WERI-Rb-1 (cell line): ENCODE measurements around the gene IDH3A.

ENCODE experiments used
- DNase-seq: peaks from one replicate; pipeline ENCODE4 v3.0.0-alpha.2; 2020
- H3K27ac ChIP-seq: fragments of 250-450 bp; sonication (Bioruptor Pico); 2 replicates; pipeline ENCODE4 v1.5.1; 2020; ENCODE audit warnings: mild to moderate bottlenecking, moderate library complexity
- H3K27me3 ChIP-seq: fragments of 250-450 bp; sonication (Bioruptor Pico); 2 replicates; pipeline ENCODE4 v1.5.1; 2021; ENCODE audit warnings: mild to moderate bottlenecking, low read depth, moderate library complexity; ENCODE audit not compliant: insufficient read depth, severe bottlenecking
- H3K36me3 ChIP-seq: fragments of 250-450 bp; sonication (Bioruptor Pico); 2 replicates; pipeline ENCODE4 v1.5.1; 2020; ENCODE audit warnings: mild to moderate bottlenecking, moderate library complexity
- H3K4me3 ChIP-seq: 2 replicates; pipeline ENCODE4 v1.5.1; 2011; ENCODE audit warnings: low read depth, mild to moderate bottlenecking, control low read depth, low read length
- H3K9me3 ChIP-seq: fragments of 250-450 bp; sonication (Bioruptor Pico); 2 replicates; pipeline ENCODE4 v1.5.1; 2021; ENCODE audit warnings: mild to moderate bottlenecking, moderate library complexity; ENCODE audit not compliant: severe bottlenecking
- TF ChIP-seq, protein P1 (sequence below): IDR thresholded peaks from 2 replicates; pipeline ENCODE4 v1.5.1; 2011; ENCODE audit warnings: low read depth, mild to moderate bottlenecking, control low read depth, inconsistent platforms, low read length

The IDH3A gene

DNA sequence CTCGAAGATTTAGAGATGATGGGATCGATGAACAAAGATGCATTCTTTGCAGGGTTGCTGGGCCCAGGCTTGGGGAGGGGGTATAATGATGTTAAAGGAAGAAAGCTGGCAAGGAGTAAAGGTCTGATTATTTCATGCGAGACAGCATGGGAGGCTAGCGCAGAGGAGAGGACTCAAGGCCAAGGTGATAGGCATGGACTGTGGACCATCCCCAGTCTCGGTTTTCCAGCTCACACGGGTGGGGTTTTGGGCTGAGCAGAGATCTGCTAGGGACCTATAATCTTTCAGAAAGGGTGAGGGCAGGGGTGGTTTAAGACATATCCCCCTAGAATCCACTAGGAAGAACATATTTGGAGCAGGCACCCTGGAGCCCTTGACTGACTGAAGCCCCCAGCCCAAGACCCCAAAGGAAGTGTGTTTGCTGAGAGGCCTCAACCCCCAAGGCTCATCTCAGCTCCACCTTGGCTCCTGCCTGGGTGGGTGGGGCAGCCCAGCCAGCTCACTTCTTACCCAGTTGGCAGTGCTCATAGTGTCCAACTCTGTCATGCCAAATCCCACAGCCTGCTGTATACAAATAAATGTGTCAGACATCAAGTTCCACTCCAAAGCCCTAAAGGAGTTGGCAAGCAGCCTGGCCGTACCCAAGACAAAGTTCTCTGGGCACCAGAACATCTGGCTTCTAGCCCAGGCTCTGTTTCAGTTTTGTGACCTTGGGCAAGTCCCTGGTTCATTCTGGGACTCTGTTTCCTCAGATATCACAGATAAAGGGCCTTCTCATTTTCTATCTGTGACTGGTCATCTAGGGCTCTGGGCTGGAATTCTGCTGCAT lies 67.3 kb downstream of the IDH3A start:
- TF ChIP-seq, protein P1, sequence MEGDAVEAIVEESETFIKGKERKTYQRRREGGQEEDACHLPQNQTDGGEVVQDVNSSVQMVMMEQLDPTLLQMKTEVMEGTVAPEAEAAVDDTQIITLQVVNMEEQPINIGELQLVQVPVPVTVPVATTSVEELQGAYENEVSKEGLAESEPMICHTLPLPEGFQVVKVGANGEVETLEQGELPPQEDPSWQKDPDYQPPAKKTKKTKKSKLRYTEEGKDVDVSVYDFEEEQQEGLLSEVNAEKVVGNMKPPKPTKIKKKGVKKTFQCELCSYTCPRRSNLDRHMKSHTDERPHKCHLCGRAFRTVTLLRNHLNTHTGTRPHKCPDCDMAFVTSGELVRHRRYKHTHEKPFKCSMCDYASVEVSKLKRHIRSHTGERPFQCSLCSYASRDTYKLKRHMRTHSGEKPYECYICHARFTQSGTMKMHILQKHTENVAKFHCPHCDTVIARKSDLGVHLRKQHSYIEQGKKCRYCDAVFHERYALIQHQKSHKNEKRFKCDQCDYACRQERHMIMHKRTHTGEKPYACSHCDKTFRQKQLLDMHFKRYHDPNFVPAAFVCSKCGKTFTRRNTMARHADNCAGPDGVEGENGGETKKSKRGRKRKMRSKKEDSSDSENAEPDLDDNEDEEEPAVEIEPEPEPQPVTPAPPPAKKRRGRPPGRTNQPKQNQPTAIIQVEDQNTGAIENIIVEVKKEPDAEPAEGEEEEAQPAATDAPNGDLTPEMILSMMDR = no peak
- Histone ChIP-seq H3K4me3 (no peak overlapping the region), H3K9me3 (no peaks in the 10 kb centered on the region), H3K27ac (no peak overlapping the region), H3K36me3 (no peaks in the 10 kb centered on the region), H3K27me3 (no peaks in the 10 kb centered on the region)
- no peak for DNase-seq

DNA sequence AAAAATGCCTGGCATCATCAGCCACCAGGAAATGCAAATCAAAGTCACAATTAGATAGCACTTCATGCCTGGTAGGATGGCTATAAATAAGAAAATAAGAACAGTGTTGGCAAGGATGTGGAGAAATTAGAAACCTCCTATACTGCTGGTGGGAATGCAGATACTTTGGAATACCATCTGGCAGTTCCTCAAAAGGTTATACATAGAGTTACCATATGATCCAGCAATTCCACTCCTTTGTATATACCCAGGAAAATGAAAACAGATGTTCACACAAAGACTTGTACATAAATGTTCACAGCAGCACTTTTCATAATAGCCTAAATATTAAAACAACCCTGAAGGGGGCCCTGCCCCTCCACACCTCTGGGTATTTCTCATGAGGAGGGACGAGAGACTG lies 71.6 kb downstream of the IDH3A start:
- H3K36me3 ChIP-seq = no peaks in the 10 kb centered on the region
- TF ChIP-seq, protein P1 = no peak
- no peak overlapping the region for H3K4me3 ChIP-seq
- H3K27me3 ChIP-seq = no peaks in the 10 kb centered on the region
- H3K27ac ChIP-seq = no peak overlapping the region
- no peak for DNase-seq
- H3K9me3 ChIP-seq = peaks cover 6% of the 10 kb centered on the region
